Mesothelial cell of epicardium (in vitro differentiated cells): ENCODE measurements around the gene TOMM20. TPM values are rescaled to one million over a fixed set of nuclear protein-coding genes. Genes with fewer than 3 reads are reported as not detected.

Experiments
- DNase-seq, 2 experiments: peaks; one replicate each; pipeline ENCODE4 v3.0.0; 2021; ENCODE audit warnings: low spot score in 2 of 2; ENCODE audit not compliant: unreplicated experiment in 2 of 2
- H3K27ac Mint-ChIP-seq: 2 replicates; pipeline ENCODE4 v1.8.0; 2021; ENCODE audit warnings: mixed read lengths
- H3K27me3 Mint-ChIP-seq: 2 replicates; pipeline ENCODE4 v1.8.0; 2021; ENCODE audit warnings: low read depth, mixed read lengths
- H3K36me3 Mint-ChIP-seq: 2 replicates; pipeline ENCODE4 v1.8.0; 2021; ENCODE audit warnings: mixed read lengths
- H3K4me1 Mint-ChIP-seq: 2 replicates; pipeline ENCODE4 v1.8.0; 2021; ENCODE audit warnings: mixed read lengths
- H3K4me3 Mint-ChIP-seq: 2 replicates; pipeline ENCODE4 v1.8.0; 2021; ENCODE audit warnings: mild to moderate bottlenecking, moderate library complexity, mixed read lengths
- H3K9me3 Mint-ChIP-seq: 2 replicates; pipeline ENCODE4 v1.8.0; 2021; ENCODE audit warnings: mixed read lengths
- CTCF ChIP-seq: fragments of 200-600 bp; sonication (generic); IDR thresholded peaks from one replicate; pipeline ENCODE4 v1.5.0; 2021; ENCODE audit warnings: antibody characterized with exemption; ENCODE audit not compliant: unreplicated experiment
- total RNA-seq: library from RNA; stranded (reverse); gene quantifications from 3 replicates; pipeline ENCODE4 v1.2.1, GENCODE V29; 2021

Gene TOMM20
- total RNA-seq, 1 donor from 2014 or later: 166 TPM

DNA sequence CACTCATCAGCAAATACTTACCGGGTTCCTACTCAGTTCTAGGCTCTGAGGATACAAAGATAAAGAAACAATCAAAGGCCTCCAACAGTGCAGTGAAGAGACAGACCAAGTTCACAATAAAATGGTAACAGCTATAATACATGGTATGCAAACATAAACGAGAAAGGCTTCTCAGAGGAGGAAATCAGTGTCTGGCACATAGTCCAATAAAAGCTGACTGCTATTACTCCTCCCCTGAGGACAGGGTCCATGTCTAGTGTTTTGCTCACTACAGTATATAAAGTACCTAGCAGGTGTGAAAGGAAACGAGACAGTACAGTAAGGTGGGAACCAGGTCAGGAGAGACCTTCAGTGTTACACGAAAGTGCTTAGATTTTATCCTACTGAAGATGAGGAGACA, 28.1 kb upstream of the TOMM20 start:
- DNase-seq: no peak
- Mint-ChIP-seq H3K4me1 (peaks cover 11% of the 10 kb centered on the region), H3K27me3 (no peaks in the 10 kb centered on the region), H3K27ac (no peak overlapping the region), H3K36me3 (peaks cover 14% of the 10 kb centered on the region), H3K9me3 (no peaks in the 10 kb centered on the region), H3K4me3 (no peak overlapping the region)
- TF ChIP-seq CTCF: no peak

- Mint-ChIP-seq H3K4me1 (peaks cover 9% of the 10 kb centered on the region), H3K27me3 (no peaks in the 10 kb centered on the region), H3K9me3 (no peaks in the 10 kb centered on the region), H3K27ac (no peak overlapping the region), H3K36me3 (peaks cover 17% of the 10 kb centered on the region), H3K4me3 (no peak overlapping the region)
- no peak for DNase-seq
- no peak for TF ChIP-seq CTCF
These were observed 27.6 kb upstream of the TOMM20 start for GRCh38 chr1:235156265-235156664.

DNA sequence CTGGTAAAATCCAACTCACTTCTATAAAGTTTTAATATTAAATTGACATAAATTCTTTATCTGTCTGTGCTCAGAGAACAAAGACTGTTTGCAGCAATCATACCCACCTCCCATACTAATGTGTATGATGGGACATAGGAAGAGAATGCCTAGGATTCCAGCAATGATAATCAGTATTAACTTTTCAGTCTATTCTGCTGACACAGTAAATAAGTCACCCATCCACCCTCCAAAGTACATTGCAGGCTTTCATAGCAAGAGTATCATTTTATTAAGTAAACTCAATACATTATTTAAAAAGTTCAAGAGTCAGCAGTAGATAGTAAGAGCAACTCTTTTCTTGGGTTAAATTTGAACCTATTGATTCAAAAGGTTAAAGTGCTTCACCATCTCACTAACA, 23.6 kb upstream of the TOMM20 start:
- Mint-ChIP-seq H3K27ac (no peak overlapping the region), H3K4me3 (no peak overlapping the region), H3K27me3 (no peaks in the 10 kb centered on the region), H3K36me3 (peaks cover 34% of the 10 kb centered on the region), H3K4me1 (no peaks in the 10 kb centered on the region), H3K9me3 (no peaks in the 10 kb centered on the region)
- TF ChIP-seq CTCF: no peak
- DNase-seq: no peak

GRCh38 chr1:235151033-235151432, 22.4 kb upstream of the TOMM20 start:
- no peak for TF ChIP-seq CTCF
- Mint-ChIP-seq H3K27me3 (no peaks in the 10 kb centered on the region), H3K9me3 (no peaks in the 10 kb centered on the region), H3K4me1 (no peaks in the 10 kb centered on the region), H3K36me3 (peaks cover 38% of the 10 kb centered on the region), H3K27ac (no peak overlapping the region), H3K4me3 (no peak overlapping the region)
- DNase-seq: no peak

DNA sequence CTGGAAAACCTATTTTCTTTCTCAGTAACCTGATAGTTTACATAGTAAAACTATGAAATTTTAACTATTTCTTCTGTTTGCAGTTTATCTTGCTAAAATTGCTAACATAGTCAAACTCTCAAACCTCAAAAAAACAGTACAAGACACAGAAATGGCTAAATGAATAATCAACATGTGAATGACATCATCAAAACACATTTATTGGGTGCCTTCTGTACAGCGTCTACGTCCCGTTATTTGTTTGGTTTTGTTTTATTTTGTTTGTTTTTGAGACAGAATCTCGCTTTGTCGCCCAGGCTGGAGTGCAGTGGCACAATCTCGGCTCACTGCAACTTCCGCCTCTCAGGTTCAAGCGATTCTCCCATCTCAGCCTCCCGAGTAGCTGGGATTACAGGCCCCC, 21.2 kb upstream of the TOMM20 start:
- H3K4me3 Mint-ChIP-seq: no peak overlapping the region
- peaks cover 41% of the 10 kb centered on the region for H3K36me3 Mint-ChIP-seq
- no peaks in the 10 kb centered on the region for H3K9me3 Mint-ChIP-seq
- H3K27me3 Mint-ChIP-seq: no peaks in the 10 kb centered on the region
- no peak for DNase-seq
- H3K4me1 Mint-ChIP-seq: no peaks in the 10 kb centered on the region
- TF ChIP-seq CTCF: no peak
- H3K27ac Mint-ChIP-seq: no peak overlapping the region

GRCh38 chr1:235147269-235147668, 18.6 kb upstream of the TOMM20 start:
- no peaks in the 10 kb centered on the region for H3K9me3 Mint-ChIP-seq
- no peak overlapping the region for H3K27ac Mint-ChIP-seq
- H3K4me1 Mint-ChIP-seq: no peaks in the 10 kb centered on the region
- DNase-seq: no peak
- H3K27me3 Mint-ChIP-seq: no peaks in the 10 kb centered on the region
- H3K36me3 Mint-ChIP-seq: peaks cover 35% of the 10 kb centered on the region
- TF ChIP-seq CTCF: no peak
- no peak overlapping the region for H3K4me3 Mint-ChIP-seq
